Fibroblast of the aortic adventitia (primary cell): ENCODE results near the gene KHNYN. TPM values are rescaled to one million over a fixed set of nuclear protein-coding genes. Genes with fewer than 3 reads are reported as not detected.

Source experiments
- DNase-seq: peaks from one replicate; pipeline ENCODE4 v3.0.0-alpha.2; 2010; ENCODE audit warnings: low read depth
- H3K4me3 ChIP-seq: 2 replicates; pipeline ENCODE4 v1.5.1; 2011; ENCODE audit warnings: low read depth, mild to moderate bottlenecking, control low read depth, low read length, moderate library complexity
- CTCF ChIP-seq: IDR thresholded peaks from 2 replicates; pipeline ENCODE4 v1.5.1; 2011; ENCODE audit warnings: mild to moderate bottlenecking, low read length, control low read depth, inconsistent platforms; ENCODE audit not compliant: insufficient read depth
- total RNA-seq: library from RNA; depleted of rRNA; stranded (reverse); fragments of >200 nt; gene quantifications from 2 replicates; pipeline ENCODE4 v1.2.3, GENCODE V29; 2012; ENCODE audit warnings: low replicate concordance

Gene KHNYN
- total RNA-seq, 1 donor = 39.8 TPM

- no peak for TF ChIP-seq CTCF
- DNase-seq = peak; percentile 72
Observed at GRCh38 chr14:24395609-24396582, 33.9 kb upstream of the KHNYN start.

GRCh38 chr14:24397639-24398292 is 32.0 kb upstream of the KHNYN start:
- TF ChIP-seq CTCF = no peak
- no peak for DNase-seq
- H3K4me3 ChIP-seq = no peak overlapping the region

More at GRCh38 chr14:24395609-24396582, 33.9 kb upstream of the KHNYN start:
- no peak overlapping the region for H3K4me3 ChIP-seq

GRCh38 chr14:24398293-24398652 is 31.5 kb upstream of the KHNYN start:
- peak overlapping the region; percentile 74 for H3K4me3 ChIP-seq
- TF ChIP-seq CTCF = no peak
- DNase-seq = no peak

- peak within 1 kb of the TSS; percentile 74 for H3K4me3 ChIP-seq
- no peak for TF ChIP-seq CTCF
- DNase-seq = peak; percentile 37
Observed at GRCh38 chr14:24398653-24399446, 30.9 kb upstream of the KHNYN start, which contains the start of gene NYNRIN. TSS of gene NYNRIN (plus strand) at chr14:24399003. CDS start at chr14:24399247, 244 bp downstream.

- TF ChIP-seq CTCF = no peak
- H3K4me3 ChIP-seq = peak overlapping the region; percentile 74
- DNase-seq = no peak
Observed at GRCh38 chr14:24399447-24399822, 30.3 kb upstream of the KHNYN start.

GRCh38 chr14:24399999-24400718 is 29.6 kb upstream of the KHNYN start:
- TF ChIP-seq CTCF = no peak
- H3K4me3 ChIP-seq = peak overlapping the region; percentile 74
- DNase-seq = no peak
